HCT116 (cell line): ENCODE data around the gene LDLRAD4.

ENCODE experiments used
- ATF3 ChIP-seq: IDR thresholded peaks from 2 replicates; pipeline ENCODE4 v1.6.1; 2012
- CTCF ChIP-seq, 3 experiments: fragments of 200-600 bp in 1 of 3; sonication (generic) in 1 of 3; IDR thresholded peaks in 2 of 3; conservative IDR thresholded peaks in 1 of 3; 2 replicates each; pipeline ENCODE4 v1.5.1; 2012 to 2017; ENCODE audit warnings: low read depth in 2 of 3, low read length in 2 of 3, antibody characterized with exemption in 1 of 3, borderline replicate concordance in 1 of 3, control low read depth in 1 of 3, mild to moderate bottlenecking in 1 of 3, mixed read lengths in 1 of 3, mixed run types in 1 of 3, moderate library complexity in 1 of 3; ENCODE audit not compliant: insufficient read depth in 1 of 3
- EGR1 ChIP-seq: IDR thresholded peaks from 2 replicates; pipeline ENCODE4 v1.6.1; 2012; ENCODE audit warnings: low read depth
- EZH2 ChIP-seq: fragments of 200-600 bp; sonication (generic); IDR thresholded peaks from 2 replicates; pipeline ENCODE4 v1.6.1; 2017; ENCODE audit warnings: antibody characterized with exemption, mixed run types
- MAX ChIP-seq: IDR thresholded peaks from 2 replicates; pipeline ENCODE4 v1.6.1; 2012
- POLR2A ChIP-seq: IDR thresholded peaks from 2 replicates; pipeline ENCODE4 v1.7.0; 2011; ENCODE audit warnings: borderline replicate concordance; ENCODE audit not compliant: insufficient read depth, insufficient read length; ENCODE audit errors: extremely low read depth
- POLR2AphosphoS5 ChIP-seq: IDR thresholded peaks from 2 replicates; pipeline ENCODE4 v1.6.1; 2011; ENCODE audit warnings: mild to moderate bottlenecking, low read depth, low read length, moderate library complexity
- RAD21 ChIP-seq: IDR thresholded peaks from 2 replicates; pipeline ENCODE4 v1.6.1; 2012; ENCODE audit warnings: low read depth, mild to moderate bottlenecking
- REST ChIP-seq: IDR thresholded peaks from 2 replicates; pipeline ENCODE4 v1.6.1; 2012; ENCODE audit warnings: low read depth
- SIN3A ChIP-seq: IDR thresholded peaks from 2 replicates; pipeline ENCODE4 v1.6.1; 2012; ENCODE audit warnings: low read depth
- YY1 ChIP-seq: IDR thresholded peaks from 2 replicates; pipeline ENCODE4 v1.6.1; 2011; ENCODE audit warnings: low read length, low read depth, moderate library complexity, mild to moderate bottlenecking; ENCODE audit not compliant: insufficient replicate concordance; ENCODE audit errors: extremely low read depth
- ZNF274 ChIP-seq: fragments of 200-500 bp; sonication (Bioruptor generic); IDR thresholded peaks from 2 replicates; pipeline ENCODE4 v1.6.1; 2014; ENCODE audit warnings: mild to moderate bottlenecking, low read depth, low read length, inconsistent platforms
- TF ChIP-seq, protein P1 (sequence below): IDR thresholded peaks from 2 replicates; pipeline ENCODE4 v1.6.1; 2011; ENCODE audit warnings: mild to moderate bottlenecking, low read length, moderate library complexity; ENCODE audit not compliant: insufficient replicate concordance; ENCODE audit errors: extremely low read depth

GRCh38 chr18:13309031-13309747, 90.6 kb downstream of the LDLRAD4 start:
- TF ChIP-seq REST (no peak), MAX (no peak), CTCF (IDR thresholded peaks at IDR 0.05 in 2 of 3, conservative IDR thresholded peaks at IDR 0.05 in 1 of 3; ENCODE audit: borderline replicate concordance in 1 of 3, insufficient read depth in 1 of 3, low read depth in 2 of 3, low read length in 2 of 3) (no peak), EGR1 (no peak), ATF3 (no peak), YY1 (no peak), POLR2A (no peak), POLR2AphosphoS5 (no peak), EZH2 (no peak), SIN3A (no peak), ZNF274 (no peak), RAD21 (no peak)
- TF ChIP-seq, protein P1, sequence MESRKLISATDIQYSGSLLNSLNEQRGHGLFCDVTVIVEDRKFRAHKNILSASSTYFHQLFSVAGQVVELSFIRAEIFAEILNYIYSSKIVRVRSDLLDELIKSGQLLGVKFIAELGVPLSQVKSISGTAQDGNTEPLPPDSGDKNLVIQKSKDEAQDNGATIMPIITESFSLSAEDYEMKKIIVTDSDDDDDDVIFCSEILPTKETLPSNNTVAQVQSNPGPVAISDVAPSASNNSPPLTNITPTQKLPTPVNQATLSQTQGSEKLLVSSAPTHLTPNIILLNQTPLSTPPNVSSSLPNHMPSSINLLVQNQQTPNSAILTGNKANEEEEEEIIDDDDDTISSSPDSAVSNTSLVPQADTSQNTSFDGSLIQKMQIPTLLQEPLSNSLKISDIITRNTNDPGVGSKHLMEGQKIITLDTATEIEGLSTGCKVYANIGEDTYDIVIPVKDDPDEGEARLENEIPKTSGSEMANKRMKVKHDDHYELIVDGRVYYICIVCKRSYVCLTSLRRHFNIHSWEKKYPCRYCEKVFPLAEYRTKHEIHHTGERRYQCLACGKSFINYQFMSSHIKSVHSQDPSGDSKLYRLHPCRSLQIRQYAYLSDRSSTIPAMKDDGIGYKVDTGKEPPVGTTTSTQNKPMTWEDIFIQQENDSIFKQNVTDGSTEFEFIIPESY, result no peak
